Esophagus mucosa (tissue), 1 donor: Measurements from ENCODE around the gene PACSIN1. TPM values are rescaled to one million over a fixed set of nuclear protein-coding genes. Genes with fewer than 3 reads are reported as not detected.

Experiments
- ATAC-seq: fragments of 200-7000 bp; cut with Tn5 transposase; one replicate; pipeline ENCODE4 v1.9.1; 2020
- total RNA-seq: library from RNA; stranded (reverse); gene quantifications from one replicate; pipeline ENCODE4 v1.2.4, GENCODE V29; 2023
- donor health status: DM: yes; HTN: yes; CAD: no.

Gene PACSIN1
- total RNA-seq, 1 donor from 2014 or later, result not detected

- no peak for ATAC-seq
These were observed 97.6 kb downstream of the PACSIN1 start for GRCh38 chr6:34563513-34563870.

DNA sequence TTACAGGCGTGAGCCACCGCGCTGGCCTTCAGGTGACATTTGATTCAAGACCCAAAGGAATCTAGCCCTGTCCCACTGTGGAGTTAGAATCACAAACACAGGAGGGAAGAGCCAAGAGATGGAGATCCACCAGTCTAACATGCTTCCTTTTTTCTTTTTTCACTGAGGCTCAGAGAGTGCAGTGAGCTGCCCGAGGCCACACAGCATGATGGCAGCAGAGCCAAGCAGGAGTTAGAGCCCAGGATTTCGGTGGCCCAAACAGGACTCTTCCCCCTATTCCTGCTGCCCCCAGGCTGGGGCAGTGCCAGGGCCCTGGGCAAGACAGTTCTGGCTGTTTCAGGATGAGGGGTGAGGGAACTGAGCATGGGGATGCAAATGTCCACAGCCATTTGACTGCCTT lies 98.3 kb downstream of the PACSIN1 start:
- ATAC-seq, result no peak

DNA sequence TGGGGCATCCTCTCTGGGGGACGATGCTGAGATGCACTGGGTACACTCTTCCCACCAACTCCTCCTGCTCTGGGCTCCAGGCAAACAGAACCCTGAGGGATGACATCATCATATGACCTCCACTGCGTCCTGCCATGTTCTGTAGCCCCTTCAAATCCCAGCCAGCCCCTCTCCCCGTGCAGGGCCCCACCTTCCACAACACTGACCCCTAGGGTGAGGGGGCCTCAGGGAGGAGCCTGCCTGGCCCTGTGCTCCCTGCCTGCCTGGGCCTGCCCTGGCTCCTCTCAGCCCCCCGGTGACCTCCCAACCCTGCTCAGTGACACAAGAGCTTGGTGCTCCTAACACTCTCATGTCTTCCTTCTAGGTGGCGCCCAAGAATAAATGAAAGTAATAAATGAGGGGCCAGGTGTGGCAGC lies 99.9 kb downstream of the PACSIN1 start:
- ATAC-seq, result no peak

DNA sequence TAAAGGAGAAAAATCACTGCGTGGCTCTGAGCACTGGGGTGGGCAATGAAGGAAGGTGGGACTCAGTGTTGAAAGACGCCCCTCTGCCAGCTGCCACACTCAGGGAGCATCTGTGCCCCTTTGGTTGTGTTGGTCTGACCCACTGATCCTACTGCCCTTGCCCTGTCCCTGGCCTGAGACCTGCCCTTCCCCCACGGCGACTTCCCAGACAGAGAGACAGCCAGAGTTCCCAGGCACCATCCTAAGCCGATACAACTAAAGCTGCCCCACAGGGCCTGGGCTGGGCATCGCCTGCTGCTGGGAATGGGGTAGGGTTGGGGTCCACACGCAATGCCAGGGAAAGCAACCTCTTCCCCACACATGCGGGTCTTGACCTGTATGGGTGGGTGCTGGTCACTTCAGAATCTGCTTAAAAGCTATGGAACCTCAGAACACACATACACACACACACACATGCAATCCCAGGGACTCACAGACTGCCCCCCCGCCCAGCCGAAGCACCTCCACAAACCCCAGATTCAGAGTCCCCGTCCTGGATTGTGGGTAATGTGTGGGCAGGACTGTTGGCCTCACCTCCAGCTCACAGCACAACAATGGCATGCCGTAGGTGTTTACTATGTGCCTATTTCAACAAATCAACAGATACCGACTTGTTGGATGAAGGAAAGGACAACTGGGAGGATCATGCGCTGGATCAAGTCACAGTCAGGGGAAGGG lies 101.1 kb downstream of the PACSIN1 start:
- no peak for ATAC-seq

DNA sequence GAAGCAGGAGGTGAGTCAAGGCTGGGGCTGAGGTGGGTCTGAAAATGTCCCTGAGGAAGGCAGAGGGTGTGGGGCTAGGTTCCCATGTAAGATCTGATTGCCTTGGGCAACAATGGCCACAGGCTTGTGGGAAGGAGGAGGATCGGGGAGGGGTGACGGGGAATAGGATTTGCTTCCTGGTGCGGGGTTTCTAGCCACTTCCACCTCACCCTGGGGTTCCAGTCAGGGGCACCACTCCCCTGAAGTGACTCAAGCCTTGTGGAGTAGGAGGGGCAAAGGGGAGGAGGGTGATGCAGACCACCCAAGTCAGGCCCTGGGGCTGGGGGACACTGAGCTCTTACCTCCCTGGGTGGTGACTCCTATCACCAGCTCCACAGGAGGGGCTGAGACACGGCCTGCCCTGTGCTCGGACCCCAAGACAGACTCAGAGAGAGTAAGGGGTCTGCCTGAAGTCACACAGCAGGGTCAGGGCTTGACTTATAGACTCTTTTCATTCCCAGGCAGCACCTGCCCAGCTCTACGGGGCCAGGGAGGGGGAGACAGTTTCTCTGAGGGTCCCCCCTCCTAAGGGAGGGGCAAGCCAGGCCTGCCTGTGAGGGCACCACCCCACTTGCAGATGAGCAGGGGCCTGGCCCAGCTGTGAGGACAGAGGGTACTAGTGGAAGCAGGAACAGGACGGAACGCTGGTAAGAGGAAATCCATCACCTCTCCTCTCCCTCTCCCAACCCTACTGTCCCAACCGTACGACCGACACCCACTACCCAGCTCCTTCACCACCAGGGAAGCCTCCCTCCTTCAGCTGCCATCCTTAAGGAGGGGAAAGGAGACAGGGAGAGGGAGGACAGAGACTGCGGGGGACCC lies 102.7 kb downstream of the PACSIN1 start:
- no peak for ATAC-seq

- no peak for ATAC-seq
These were observed 103.6 kb downstream of the PACSIN1 start for GRCh38 chr6:34569361-34569973.

GRCh38 chr6:34570066-34570833 lies 104.4 kb downstream of the PACSIN1 start:
- ATAC-seq, result no peak

- ATAC-seq, result no peak
These were observed 105.5 kb downstream of the PACSIN1 start for GRCh38 chr6:34571388-34571787.

DNA sequence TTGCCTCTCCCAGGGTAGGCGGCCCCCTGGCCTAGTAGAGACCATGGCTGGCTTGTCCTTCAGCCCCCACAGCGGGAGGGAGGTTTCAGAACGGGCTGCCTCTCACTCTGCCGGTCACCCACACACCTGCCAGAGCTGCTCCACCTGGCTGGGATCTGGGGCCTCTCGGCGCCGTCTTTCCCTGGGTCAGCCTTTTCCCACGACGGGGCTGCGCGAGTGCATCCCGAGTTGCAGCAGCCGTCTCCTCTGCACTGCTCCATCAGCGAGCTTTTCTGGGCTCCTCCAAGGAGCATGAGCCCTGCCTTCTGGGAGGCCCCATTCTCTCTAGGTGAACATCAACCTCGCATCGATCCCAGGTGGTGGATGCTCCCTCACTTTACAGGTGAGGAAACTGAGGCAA lies 106.1 kb downstream of the PACSIN1 start:
- no peak for ATAC-seq

- no peak for ATAC-seq
These were observed 106.7 kb downstream of the PACSIN1 start for GRCh38 chr6:34572585-34572984.

DNA sequence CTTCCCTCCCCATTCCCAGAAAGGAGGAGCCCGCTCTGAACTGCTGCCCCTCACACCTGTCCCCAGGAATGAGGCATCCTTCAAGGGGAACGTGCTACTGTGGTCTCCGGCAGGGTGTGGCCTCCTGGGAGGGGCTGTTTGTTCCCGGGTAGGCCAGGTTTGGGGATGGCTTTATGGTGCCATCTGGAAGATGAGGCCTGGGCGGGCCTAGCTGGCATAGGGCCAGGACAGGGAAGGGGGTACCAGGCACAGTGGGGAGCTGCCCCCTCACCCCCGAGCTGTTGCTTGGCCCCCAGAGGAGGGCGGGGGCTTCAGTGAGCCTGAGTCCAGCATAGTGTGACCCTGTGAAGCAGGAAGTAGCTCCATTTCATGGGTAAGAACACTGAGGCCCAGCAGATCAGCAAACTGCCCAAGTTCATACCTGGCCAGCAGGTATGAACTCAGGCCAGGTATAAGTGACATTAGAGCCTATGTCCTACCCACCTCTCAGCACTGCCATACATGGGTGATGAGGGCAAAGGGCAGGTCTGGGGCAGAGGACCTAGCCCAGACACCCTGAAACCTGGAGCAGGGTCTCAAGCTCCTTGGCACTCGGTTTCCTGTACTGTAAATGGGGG lies 107.8 kb downstream of the PACSIN1 start:
- ATAC-seq, result no peak

- ATAC-seq, result no peak
These were observed 108.9 kb downstream of the PACSIN1 start for GRCh38 chr6:34574647-34575293.

- no peak for ATAC-seq
These were observed 109.5 kb downstream of the PACSIN1 start for GRCh38 chr6:34575326-34575725.

- ATAC-seq, result no peak
These were observed 110.5 kb downstream of the PACSIN1 start for GRCh38 chr6:34576286-34576955.

DNA sequence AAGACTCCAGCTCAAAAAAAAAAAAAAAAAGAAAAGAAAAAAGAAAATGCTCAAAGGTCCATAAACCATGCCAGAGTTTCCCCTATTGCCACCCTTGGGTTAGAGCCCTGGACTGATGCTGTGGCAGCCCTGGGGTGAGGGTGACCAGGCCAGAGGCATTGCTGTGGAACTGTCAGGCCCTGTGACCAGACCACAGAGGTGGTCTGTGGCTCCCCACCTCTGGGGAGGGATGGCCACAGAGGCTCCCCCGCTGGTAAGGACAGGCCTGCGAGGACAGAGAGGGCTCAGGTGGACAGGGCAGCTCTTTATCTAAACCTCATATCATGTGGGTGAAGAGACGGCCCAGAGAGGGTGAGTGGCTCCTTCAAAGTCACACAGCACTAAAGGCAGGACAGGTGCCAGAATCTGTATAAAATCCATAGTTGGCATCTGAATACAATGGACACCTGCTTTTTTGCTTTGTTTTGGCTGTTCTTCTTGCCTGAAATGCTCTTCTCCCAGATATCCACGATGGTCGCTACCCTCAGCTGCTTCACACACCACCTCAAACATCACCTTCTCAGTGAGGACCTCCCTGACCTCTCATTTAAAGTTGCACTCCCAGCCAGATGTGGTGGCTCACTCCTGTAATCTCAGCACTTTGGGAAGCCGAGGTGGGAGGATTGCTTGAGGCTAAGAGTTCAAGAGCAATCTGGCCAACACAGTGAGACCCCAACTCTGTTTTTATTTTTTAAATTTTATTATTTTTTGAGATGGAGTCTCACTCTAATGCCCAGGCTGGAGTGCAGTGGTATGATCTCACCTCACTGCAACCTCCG lies 112.8 kb downstream of the PACSIN1 start:
- no peak for ATAC-seq

- ATAC-seq, result no peak
These were observed 115.1 kb downstream of the PACSIN1 start for GRCh38 chr6:34580707-34581560.

DNA sequence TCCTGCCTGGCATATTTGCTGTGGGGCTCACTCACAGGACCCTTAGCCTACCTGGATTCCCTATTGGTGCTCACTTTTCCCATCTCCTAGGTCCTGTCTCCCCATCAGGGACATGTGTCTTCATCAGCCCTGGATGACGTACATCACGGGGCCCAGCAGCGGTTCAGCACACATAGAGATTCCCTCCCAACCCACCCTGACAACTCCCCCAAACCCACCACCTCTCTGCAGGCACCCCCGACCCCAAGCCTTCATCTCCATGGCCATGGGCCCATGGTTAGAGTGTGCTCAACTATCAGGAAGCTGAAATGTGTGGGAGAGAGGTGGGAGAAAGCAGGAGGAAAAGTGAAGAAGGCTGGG lies 115.7 kb downstream of the PACSIN1 start:
- ATAC-seq, result no peak

- ATAC-seq, result no peak
These were observed 117.6 kb downstream of the PACSIN1 start for GRCh38 chr6:34583461-34583860.

- ATAC-seq, result no peak
These were observed 118.2 kb downstream of the PACSIN1 start for GRCh38 chr6:34583861-34584604.
